GM12878 (cell line): ENCODE results near the gene TNIP3. TPM values are rescaled to one million over a fixed set of nuclear protein-coding genes. Genes with fewer than 3 reads are reported as not detected.

Experiments
- ATAC-seq: fragments of 200-7000 bp; cut with Tn5 transposase; 3 replicates; pipeline ENCODE4 v1.9.1; 2020; ENCODE audit warnings: mild to moderate bottlenecking, moderate library complexity
- BruUV-seq: library from RNA; stranded (reverse); fragments of 400-500 nt; replicated peaks from 2 replicates; lab custom pipeline; 2021; lab: Mats Ljungman, UMichigan
- CTCF ChIA-PET: fragments of 300-600 bp; sonication (Branson Sonifier 250); formaldehyde crosslinking; extraction: SDS; loops from one replicate; lab custom pipeline; 2021; ENCODE audit warnings: inconsistent platforms; lab: Yijun Ruan, JAX
- POLR2A ChIA-PET: fragments of 350-600 bp; formaldehyde crosslinking; extraction: SDS; loops from one replicate; lab custom pipeline; 2021; ENCODE audit warnings: inconsistent platforms; lab: Charles Lee
- RAD21 ChIA-PET: fragments of 300-600 bp; sonication (Branson Sonifier 250); formaldehyde crosslinking; loops from one replicate; lab custom pipeline; 2023; ENCODE audit warnings: antibody characterized with exemption; ENCODE audit not compliant: unreplicated experiment; lab: Charles Lee
- SMC1A ChIA-PET: fragments of 300-600 bp; sonication (Branson Sonifier 250); formaldehyde crosslinking; loops from one replicate; lab custom pipeline; 2023; ENCODE audit not compliant: unreplicated experiment, uncharacterized antibody; lab: Charles Lee
- DNase-seq: peaks from one replicate; pipeline ENCODE4 v3.0.0-alpha.2; 2011; ENCODE audit warnings: low read depth, low spot score
- FAIRE-seq: peaks from 3 replicates; lab custom pipeline; 2011; peaks lifted over from hg19 to GRCh38; lab: Jason Lieb, UNC
- H2AFZ ChIP-seq: 2 replicates; pipeline ENCODE4 v1.6.0; 2011; ENCODE audit warnings: low read depth, low read length, control low read depth; ENCODE audit not compliant: control insufficient read depth
- H3K27ac ChIP-seq: 2 replicates; pipeline ENCODE4 v1.5.1; 2011; ENCODE audit warnings: control low read depth; ENCODE audit not compliant: control insufficient read depth, insufficient read depth
- H3K27me3 ChIP-seq, 2 experiments: replicated peaks in 1 of 2; 2 replicates each; pipeline versions ENCODE4 v1.6.0 to v1.6.1; 2011; ENCODE audit warnings: low read length in 1 of 2; ENCODE audit not compliant: control insufficient read depth in 2 of 2, insufficient read depth in 2 of 2
- H3K36me3 ChIP-seq, 2 experiments: 2 replicates each; pipeline ENCODE4 v1.5.1; 2011; ENCODE audit warnings: low read length in 1 of 2; ENCODE audit not compliant: control insufficient read depth in 2 of 2, insufficient read depth in 2 of 2
- H3K4me1 ChIP-seq: 2 replicates; pipeline ENCODE4 v1.6.1; 2011; ENCODE audit warnings: mild to moderate bottlenecking, low read length, moderate library complexity, mixed read lengths; ENCODE audit not compliant: control insufficient read depth, insufficient read depth
- H3K4me2 ChIP-seq: 2 replicates; pipeline ENCODE4 v1.6.0; 2011; ENCODE audit warnings: control low read depth; ENCODE audit not compliant: control insufficient read depth, insufficient read depth
- H3K4me3 ChIP-seq: fragments of 200-600 bp; sonication (generic); 2 replicates; pipeline ENCODE4 v1.5.1; 2016
- H3K79me2 ChIP-seq: 2 replicates; pipeline ENCODE4 v1.6.0; 2011; ENCODE audit warnings: low read length; ENCODE audit not compliant: control insufficient read depth, insufficient read depth
- H3K9ac ChIP-seq: 2 replicates; pipeline ENCODE4 v1.8.0; 2011; ENCODE audit warnings: low read length, control low read depth, mixed read lengths; ENCODE audit not compliant: control insufficient read depth, insufficient read depth
- H3K9me3 ChIP-seq: replicated peaks from 3 replicates; pipeline ENCODE4 v1.5.1; 2011; ENCODE audit warnings: mild to moderate bottlenecking, low read length; ENCODE audit not compliant: control insufficient read depth, insufficient read depth
- H4K20me1 ChIP-seq: 2 replicates; pipeline ENCODE4 v1.6.0; 2011; ENCODE audit not compliant: control insufficient read depth, insufficient read depth
- CEBPZ ChIP-seq: fragments of 150-350 bp; IDR thresholded peaks from 2 replicates; pipeline ENCODE4 v1.6.1; 2016; ENCODE audit warnings: low read depth, low read length
- ESRRA ChIP-seq: IDR thresholded peaks from 2 replicates; pipeline ENCODE4 v1.6.1; 2012; ENCODE audit warnings: mild to moderate bottlenecking, low read length, improper control_type of control experiment
- JUND ChIP-seq: IDR thresholded peaks from 2 replicates; pipeline ENCODE4 v1.6.1; 2012; ENCODE audit warnings: low read depth, mild to moderate bottlenecking, low read length, improper control_type of control experiment, moderate library complexity
- NRF1 ChIP-seq: conservative IDR thresholded peaks from 2 replicates; pipeline ENCODE4 v1.6.1; 2011; ENCODE audit warnings: mild to moderate bottlenecking, low read depth, low read length, improper control_type of control experiment
- PAX5 ChIP-seq: IDR thresholded peaks from 2 replicates; pipeline ENCODE4 v1.6.1; 2011; ENCODE audit warnings: low read depth, low read length, borderline replicate concordance
- PML ChIP-seq: IDR thresholded peaks from 2 replicates; pipeline ENCODE4 v1.6.1; 2012; ENCODE audit warnings: low read length, inconsistent platforms
- SIN3A ChIP-seq: IDR thresholded peaks from 2 replicates; pipeline ENCODE4 v1.6.1; 2012; ENCODE audit warnings: low read depth, low read length, improper control_type of control experiment
- TAF1 ChIP-seq: IDR thresholded peaks from 2 replicates; pipeline ENCODE4 v1.6.1; 2011; ENCODE audit warnings: mild to moderate bottlenecking, low read depth, low read length, borderline replicate concordance
- TARDBP ChIP-seq: IDR thresholded peaks from 2 replicates; pipeline ENCODE4 v1.6.1; 2016; ENCODE audit warnings: borderline replicate concordance
- WGBS: methylation state at CpG from one replicate; pipeline ENCODE4 v1.1.6; 2016; ENCODE audit warnings: low lambda C conversion rate; ENCODE audit not compliant: insufficient replicate concordance, insufficient coverage; ENCODE audit errors: missing lambda C conversion rate; 5-methylcytosine and 5-hydroxymethylcytosine counted together
- in situ Hi-C: fragments of 300-500 bp; cut with MboI; formaldehyde crosslinking; loops from 9 replicates; pipeline ENCODE4 v1.14.3; 2018; ENCODE audit warnings: mixed read lengths
- intact Hi-C: fragments of 100-400 bp; cut with micrococcal nuclease; formaldehyde crosslinking; loops from one replicate; pipeline ENCODE4 v1.14.2; 2022; ENCODE audit not compliant: unreplicated experiment
- polyA plus RNA-seq, 11 experiments: library from polyadenylated mRNA; depleted of rRNA in 4 of 11; unstranded in 6 of 11; stranded (reverse) in 5 of 11; fragments of >200 nt; fragmentation: Nextera tagmentation in 4 of 11; fragmentation: Illumina TruSeq in 1 of 11; extraction: Ambion mirVana in 4 of 11; extraction: Trizol in 1 of 11; gene quantifications; 1 replicate in 1 of 11; 2 replicates in 10 of 11; pipeline versions ENCODE4 v1.2.1 to v1.2.3, GENCODE V29; 2011 to 2016; ENCODE audit warnings: inconsistent platforms in 2 of 11, missing spikeins in 2 of 11, low read depth in 1 of 11
- total RNA-seq, 4 experiments: library from RNA; depleted of rRNA in 3 of 4; stranded (reverse); fragments of >200 nt in 3 of 4; fragmentation: Illumina TruSeq in 1 of 4; extraction: Trizol in 1 of 4; gene quantifications; 2 replicates each; pipeline versions ENCODE4 v1.2.1 to v1.2.3, GENCODE V29; 2013 to 2021

Gene TNIP3
- total and polyA plus RNA-seq, 10 of the 15 experiments (the other 5 are each of a cell fraction or from before 2014, with no cell fraction given): 0.21 to 1.4 (median 0.67) TPM

GRCh38 chr4:121212806-121213205, 48.7 kb upstream of the TNIP3 start:
- in situ Hi-C loops: no loop called here

DNA sequence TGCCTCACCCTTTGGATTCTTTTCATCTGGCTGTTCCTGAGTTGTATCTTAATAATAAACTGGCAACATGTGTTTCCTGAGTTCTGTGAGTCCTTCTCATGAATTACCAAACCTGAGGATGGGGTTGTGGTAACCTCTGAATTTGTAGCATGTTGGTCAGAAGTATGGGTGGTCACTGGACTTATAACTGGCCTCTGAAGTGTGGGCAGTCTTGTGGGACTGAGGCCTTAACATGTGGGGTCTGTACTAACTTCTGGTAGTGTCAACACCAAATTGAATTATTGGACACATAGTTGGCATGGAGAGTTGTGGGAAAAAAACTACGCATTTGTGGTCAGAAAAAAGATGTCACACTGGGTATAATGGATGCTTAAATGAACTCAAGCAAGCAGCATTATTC, 45.0 kb upstream of the TNIP3 start:
- H3K27ac ChIP-seq: no peak overlapping the region
- 85% methylated on average over 1 of the region's 1 CpG for WGBS
- intact Hi-C loops: no loop called here
- H3K9me3 ChIP-seq: peaks cover 7% of the 10 kb centered on the region
- no peaks in the 10 kb centered on the region for H4K20me1 ChIP-seq
- H3K27me3 ChIP-seq: no peaks in the 10 kb centered on the region
- TF ChIP-seq PAX5 (no peak), TARDBP (no peak), CEBPZ (no peak), TAF1 (no peak), SIN3A (no peak), JUND (no peak), ESRRA (no peak)
- FAIRE-seq: no peak
- RAD21 ChIA-PET: no interaction called here
- CTCF ChIA-PET: interaction anchor here (0.7 to 1.3 kb wide), 2 partner anchors 16 kb away, joined by 3 to 6 read pairs; no protein-coding TSS in a partner anchor
- no peak overlapping the region for H2AFZ ChIP-seq
- H3K9ac ChIP-seq: no peak overlapping the region
- H3K4me3 ChIP-seq: no peak overlapping the region
- H3K79me2 ChIP-seq: no peaks in the 10 kb centered on the region
- DNase-seq: no peak
- peaks cover 4% of the 10 kb centered on the region; the same call in 1 of the 2 replicates for H3K4me1 ChIP-seq
- BruUV-seq: no TSS peak
- ATAC-seq: no peak
- in situ Hi-C loops: no loop called here
- no peak overlapping the region for H3K4me2 ChIP-seq
- no peaks in the 10 kb centered on the region for H3K36me3 ChIP-seq
- SMC1A ChIA-PET: no interaction called here
- POLR2A ChIA-PET: no interaction called here

More at GRCh38 chr4:121212806-121213205, 48.7 kb upstream of the TNIP3 start:
- H3K27me3 ChIP-seq: no peaks in the 10 kb centered on the region
- H3K9me3 ChIP-seq: no peaks in the 10 kb centered on the region
- intact Hi-C loops: no loop called here
- H3K9ac ChIP-seq: no peak overlapping the region
- WGBS: 20% methylated on average over 2 of the region's 2 CpGs
- H3K4me1 ChIP-seq: no peaks in the 10 kb centered on the region
- FAIRE-seq (no peak), ATAC-seq (no peak)
- H3K4me3 ChIP-seq: no peak overlapping the region
- H3K36me3 ChIP-seq: no peaks in the 10 kb centered on the region
- TF ChIP-seq NRF1: no peak
- no peak for TF ChIP-seq PML
- TF ChIP-seq, all 136 proteins: peak for 0
- ChIA-PET POLR2A (no interaction called here), RAD21 (no interaction called here), SMC1A (interaction anchor here (1.1 to 1.5 kb wide), 2 partner anchors 14 to 31 kb away, joined by 3 read pairs; no protein-coding TSS in a partner anchor), CTCF (interaction anchor here (1.0 to 1.2 kb wide), 2 partner anchors 9 to 21 kb away, joined by 3 to 4 read pairs; no protein-coding TSS in a partner anchor)
- Histone ChIP-seq H3K79me2 (no peaks in the 10 kb centered on the region), H3K4me2 (no peak overlapping the region), H4K20me1 (no peaks in the 10 kb centered on the region), H3K27ac (no peak overlapping the region), H2AFZ (no peak overlapping the region)
- DNase-seq: no peak
- no TSS peak for BruUV-seq
